Sigmoid colon (tissue), 4 donors: ENCODE measurements around the gene PTPRT.

ENCODE experiments used
- EP300 ChIP-seq, 4 donors: sonication (generic); formaldehyde crosslinking; IDR thresholded peaks; one replicate each; pipeline ENCODE4 v1.6.1; 2017; ENCODE audit warnings: antibody characterized with exemption in 4 of 4
- TF ChIP-seq, protein P1 (sequence below), 4 experiments: fragments of 450-650 bp in 3 of 4; fragments of 200-600 bp in 1 of 4; IDR thresholded peaks; one replicate each; pipeline ENCODE4 v1.5.1; 2016 to 2019; ENCODE audit warnings: antibody characterized with exemption in 4 of 4, mild to moderate bottlenecking in 3 of 4, moderate library complexity in 2 of 4

DNA sequence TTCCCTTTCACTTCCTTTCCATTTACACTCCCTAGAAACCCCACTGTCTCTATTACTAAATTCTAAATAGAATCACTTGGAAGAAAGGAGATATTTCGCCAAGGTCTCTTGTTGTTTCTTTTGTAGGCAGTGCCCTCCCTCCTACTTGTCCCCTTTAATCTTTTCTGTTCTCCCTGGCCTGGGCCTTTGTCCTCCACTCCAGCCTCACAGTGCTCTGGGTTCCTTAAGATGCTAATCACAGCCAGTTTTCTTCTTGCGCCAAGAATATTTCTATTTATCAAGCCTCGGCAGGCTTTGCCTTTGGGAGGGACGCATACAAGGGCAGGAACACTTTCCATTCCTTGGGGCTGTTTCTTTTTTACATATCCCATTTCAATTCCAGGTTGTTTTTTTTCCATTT lies 1051.0 kb downstream of the PTPRT start:
- TF ChIP-seq, protein P1, sequence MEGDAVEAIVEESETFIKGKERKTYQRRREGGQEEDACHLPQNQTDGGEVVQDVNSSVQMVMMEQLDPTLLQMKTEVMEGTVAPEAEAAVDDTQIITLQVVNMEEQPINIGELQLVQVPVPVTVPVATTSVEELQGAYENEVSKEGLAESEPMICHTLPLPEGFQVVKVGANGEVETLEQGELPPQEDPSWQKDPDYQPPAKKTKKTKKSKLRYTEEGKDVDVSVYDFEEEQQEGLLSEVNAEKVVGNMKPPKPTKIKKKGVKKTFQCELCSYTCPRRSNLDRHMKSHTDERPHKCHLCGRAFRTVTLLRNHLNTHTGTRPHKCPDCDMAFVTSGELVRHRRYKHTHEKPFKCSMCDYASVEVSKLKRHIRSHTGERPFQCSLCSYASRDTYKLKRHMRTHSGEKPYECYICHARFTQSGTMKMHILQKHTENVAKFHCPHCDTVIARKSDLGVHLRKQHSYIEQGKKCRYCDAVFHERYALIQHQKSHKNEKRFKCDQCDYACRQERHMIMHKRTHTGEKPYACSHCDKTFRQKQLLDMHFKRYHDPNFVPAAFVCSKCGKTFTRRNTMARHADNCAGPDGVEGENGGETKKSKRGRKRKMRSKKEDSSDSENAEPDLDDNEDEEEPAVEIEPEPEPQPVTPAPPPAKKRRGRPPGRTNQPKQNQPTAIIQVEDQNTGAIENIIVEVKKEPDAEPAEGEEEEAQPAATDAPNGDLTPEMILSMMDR (IDR thresholded peaks at IDR 0.05), result no peak
- no peak for TF ChIP-seq EP300 (IDR thresholded peaks at IDR 0.05)
